ENCODE results near the gene CCM2.

The CCM2 gene

DNA sequence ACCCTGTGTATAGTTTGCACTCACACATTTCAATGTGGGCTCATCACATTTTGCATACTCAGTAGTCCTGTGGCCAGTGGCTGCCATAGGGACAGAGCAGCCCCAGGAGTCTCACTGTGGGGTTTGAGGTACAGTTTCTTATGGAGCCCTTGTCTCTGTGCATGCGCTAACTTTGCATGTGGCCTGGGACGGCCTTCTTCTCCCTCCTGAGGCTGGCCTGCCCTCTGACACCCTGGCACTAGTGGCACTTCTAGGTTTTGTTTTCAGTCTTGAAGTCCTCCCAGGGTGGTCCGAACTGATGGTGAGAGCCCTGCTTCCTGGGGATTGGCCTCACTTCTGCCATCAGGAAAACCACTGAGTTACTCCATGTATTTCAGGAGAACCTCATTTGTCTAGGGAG is 67.6 kb downstream of the CCM2 start:
- no peaks in the 10 kb centered on the region for H3K27me3 ChIP-seq (ENCODE audit: control insufficient read depth, insufficient read depth, low read length)
- H3K36me3 ChIP-seq (ENCODE audit: control insufficient read depth, low read depth, low read length), result peaks cover 25% of the 10 kb centered on the region
- no peaks in the 10 kb centered on the region for H3K4me1 ChIP-seq (ENCODE audit: control insufficient read depth, low read depth, low read length)

DNA sequence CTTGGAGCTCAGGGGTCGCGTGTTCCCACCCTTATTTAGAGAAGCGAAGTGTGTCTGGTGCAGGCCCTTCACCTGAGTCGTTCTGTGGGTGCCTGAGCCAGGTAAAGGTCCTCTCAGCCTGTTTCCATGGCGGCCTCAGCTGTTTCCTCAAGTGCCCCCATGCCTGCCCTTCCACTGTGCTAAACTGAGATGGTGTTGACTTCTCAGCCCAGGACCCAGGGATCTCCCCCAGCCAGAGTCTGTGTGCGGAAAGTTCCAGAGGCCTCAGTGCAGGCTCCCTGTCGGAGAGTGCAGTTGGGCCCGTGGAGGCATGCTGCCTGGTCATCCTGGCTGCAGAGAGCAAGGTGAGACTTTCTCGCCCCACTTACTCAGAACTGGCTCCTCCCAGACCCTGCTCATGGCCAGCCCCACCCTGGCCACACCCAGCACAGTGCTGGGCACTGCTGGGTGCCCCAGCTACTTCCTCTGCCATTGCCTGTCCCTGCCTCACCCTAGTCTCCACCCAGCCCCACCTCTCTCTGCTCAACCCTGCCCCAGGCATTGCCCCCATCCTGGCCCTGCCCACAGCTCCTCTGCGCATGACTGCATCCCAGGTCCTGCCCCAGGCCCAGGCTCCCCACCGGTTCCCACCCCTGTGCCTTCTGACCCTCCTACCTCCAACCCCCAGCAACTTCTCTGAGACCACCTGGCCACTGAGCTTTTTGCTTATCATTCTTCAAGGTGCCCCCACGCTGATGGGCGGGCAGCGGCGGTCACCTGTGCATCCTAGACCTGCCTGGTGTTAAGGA is 68.4 kb downstream of the CCM2 start:
- no peaks in the 10 kb centered on the region for H3K9me3 ChIP-seq (ENCODE audit: control insufficient read depth, low read depth, low read length)
- no peaks in the 10 kb centered on the region for H3K27me3 ChIP-seq (ENCODE audit: control insufficient read depth, insufficient read depth, low read length)
- H3K4me3 ChIP-seq (ENCODE audit: low read length), result no peak overlapping the region
- H3K27ac ChIP-seq (ENCODE audit: low read length), result no peak overlapping the region
- H3K9ac ChIP-seq (ENCODE audit: low read length), result no peak overlapping the region
- H3K4me1 ChIP-seq (ENCODE audit: control insufficient read depth, low read depth, low read length), result no peaks in the 10 kb centered on the region
- peaks cover 33% of the 10 kb centered on the region for H3K36me3 ChIP-seq (ENCODE audit: control insufficient read depth, low read depth, low read length)

More for the DNA sequence above, 67.6 kb downstream of the CCM2 start:
- H3K27ac ChIP-seq (ENCODE audit: low read length), result no peak overlapping the region
- H3K4me3 ChIP-seq (ENCODE audit: low read length), result no peak overlapping the region
- no peak overlapping the region for H3K9ac ChIP-seq (ENCODE audit: low read length)
- H3K9me3 ChIP-seq (ENCODE audit: control insufficient read depth, low read depth, low read length), result no peaks in the 10 kb centered on the region

DNA sequence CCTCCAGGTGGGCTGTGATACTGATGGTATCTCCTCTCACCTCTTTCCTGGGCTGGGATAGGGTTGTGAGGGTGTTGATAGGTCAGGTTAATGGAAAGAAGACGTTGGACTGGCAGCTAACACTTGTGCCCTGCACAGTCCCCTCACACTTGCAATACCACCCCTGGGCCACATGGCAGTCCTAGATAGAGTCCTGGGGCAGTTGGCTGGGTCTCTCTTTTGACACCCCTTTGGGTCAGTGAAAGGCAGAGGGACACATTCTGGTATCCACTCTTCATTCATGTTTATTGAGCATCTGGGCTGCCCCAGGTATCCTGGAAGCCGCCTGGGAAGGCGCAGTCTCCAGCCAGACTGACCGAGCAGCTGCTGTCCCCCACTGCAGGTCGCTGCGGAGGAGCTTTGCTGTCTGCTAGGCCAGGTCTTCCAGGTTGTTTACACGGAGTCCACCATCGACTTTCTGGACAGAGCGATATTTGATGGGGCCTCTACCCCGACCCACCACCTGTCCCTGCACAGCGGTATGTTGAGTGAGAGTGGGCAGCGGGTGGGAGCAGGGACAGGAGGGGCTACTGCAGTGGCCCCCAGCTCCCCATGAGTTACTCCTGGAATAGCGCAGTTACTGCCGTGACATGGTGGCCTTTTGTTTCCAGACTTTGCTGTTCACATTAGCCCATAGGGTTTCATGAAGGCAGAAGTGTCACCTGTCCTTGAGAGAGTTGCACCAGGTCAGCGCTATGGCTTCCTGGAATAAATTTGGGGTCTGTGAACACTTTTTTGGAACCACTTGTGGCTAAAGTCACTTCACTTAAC is 69.6 kb downstream of the CCM2 start:
- no peaks in the 10 kb centered on the region for H3K27me3 ChIP-seq (ENCODE audit: control insufficient read depth, insufficient read depth, low read length)
- H3K9me3 ChIP-seq (ENCODE audit: control insufficient read depth, low read depth, low read length), result no peaks in the 10 kb centered on the region
- no peaks in the 10 kb centered on the region for H3K4me1 ChIP-seq (ENCODE audit: control insufficient read depth, low read depth, low read length)
- no peak overlapping the region for H3K27ac ChIP-seq (ENCODE audit: low read length)
- peaks cover 31% of the 10 kb centered on the region for H3K36me3 ChIP-seq (ENCODE audit: control insufficient read depth, low read depth, low read length)
- no peak overlapping the region for H3K4me3 ChIP-seq (ENCODE audit: low read length)
- no peak overlapping the region for H3K9ac ChIP-seq (ENCODE audit: low read length)

DNA sequence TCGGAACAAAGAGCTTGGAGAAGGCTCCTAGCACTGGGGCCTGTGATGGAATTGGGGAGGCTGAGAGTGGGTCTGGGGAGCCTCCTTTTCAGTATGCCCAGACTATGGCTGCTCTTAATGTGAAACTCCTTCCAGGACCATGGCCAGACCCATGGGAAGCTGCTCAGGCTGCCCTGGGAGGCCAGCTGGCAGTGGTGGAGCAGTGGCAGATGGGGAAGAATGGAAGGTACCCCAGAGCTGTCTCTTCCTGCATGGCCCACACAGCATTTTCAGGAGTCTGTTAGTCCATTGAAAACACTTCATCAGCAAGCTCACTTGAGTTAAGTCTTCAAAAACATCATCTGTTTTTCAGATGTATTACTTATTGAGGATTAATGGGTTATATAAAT is 70.2 kb downstream of the CCM2 start:
- H3K4me1 ChIP-seq (ENCODE audit: control insufficient read depth, low read depth, low read length), result no peaks in the 10 kb centered on the region
- no peaks in the 10 kb centered on the region for H3K9me3 ChIP-seq (ENCODE audit: control insufficient read depth, low read depth, low read length)
- H3K27me3 ChIP-seq (ENCODE audit: control insufficient read depth, insufficient read depth, low read length), result no peaks in the 10 kb centered on the region
- peaks cover 34% of the 10 kb centered on the region for H3K36me3 ChIP-seq (ENCODE audit: control insufficient read depth, low read depth, low read length)
- H3K4me3 ChIP-seq (ENCODE audit: low read length), result no peak overlapping the region
- no peak overlapping the region for H3K27ac ChIP-seq (ENCODE audit: low read length)
- H3K9ac ChIP-seq (ENCODE audit: low read length), result no peak overlapping the region

DNA sequence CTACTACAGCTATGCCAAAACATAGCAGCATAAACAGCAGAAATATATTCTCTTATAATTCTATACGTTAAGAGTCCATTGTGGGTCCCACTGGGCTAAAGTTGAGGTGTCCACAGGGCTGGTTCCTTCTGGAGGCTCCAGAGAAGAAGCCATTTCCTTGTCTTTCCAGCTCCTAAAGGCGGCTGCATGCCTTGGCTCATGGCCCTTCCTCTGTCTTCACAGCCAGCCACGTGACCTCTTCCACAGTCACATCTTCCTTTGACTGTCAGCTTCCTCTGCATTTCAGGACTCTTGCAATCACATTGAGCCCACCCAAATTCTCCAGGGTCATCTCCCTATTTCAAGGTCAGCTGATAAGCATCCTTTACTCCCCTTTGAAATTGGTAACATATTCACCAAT is 71.5 kb downstream of the CCM2 start:
- H3K4me3 ChIP-seq (ENCODE audit: low read length), result no peak overlapping the region
- H3K9ac ChIP-seq (ENCODE audit: low read length), result no peak overlapping the region
- H3K4me1 ChIP-seq (ENCODE audit: control insufficient read depth, low read depth, low read length), result no peaks in the 10 kb centered on the region
- H3K36me3 ChIP-seq (ENCODE audit: control insufficient read depth, low read depth, low read length), result peaks cover 40% of the 10 kb centered on the region
- no peak overlapping the region for H3K27ac ChIP-seq (ENCODE audit: low read length)
- H3K27me3 ChIP-seq (ENCODE audit: control insufficient read depth, insufficient read depth, low read length), result no peaks in the 10 kb centered on the region
- no peaks in the 10 kb centered on the region for H3K9me3 ChIP-seq (ENCODE audit: control insufficient read depth, low read depth, low read length)

DNA sequence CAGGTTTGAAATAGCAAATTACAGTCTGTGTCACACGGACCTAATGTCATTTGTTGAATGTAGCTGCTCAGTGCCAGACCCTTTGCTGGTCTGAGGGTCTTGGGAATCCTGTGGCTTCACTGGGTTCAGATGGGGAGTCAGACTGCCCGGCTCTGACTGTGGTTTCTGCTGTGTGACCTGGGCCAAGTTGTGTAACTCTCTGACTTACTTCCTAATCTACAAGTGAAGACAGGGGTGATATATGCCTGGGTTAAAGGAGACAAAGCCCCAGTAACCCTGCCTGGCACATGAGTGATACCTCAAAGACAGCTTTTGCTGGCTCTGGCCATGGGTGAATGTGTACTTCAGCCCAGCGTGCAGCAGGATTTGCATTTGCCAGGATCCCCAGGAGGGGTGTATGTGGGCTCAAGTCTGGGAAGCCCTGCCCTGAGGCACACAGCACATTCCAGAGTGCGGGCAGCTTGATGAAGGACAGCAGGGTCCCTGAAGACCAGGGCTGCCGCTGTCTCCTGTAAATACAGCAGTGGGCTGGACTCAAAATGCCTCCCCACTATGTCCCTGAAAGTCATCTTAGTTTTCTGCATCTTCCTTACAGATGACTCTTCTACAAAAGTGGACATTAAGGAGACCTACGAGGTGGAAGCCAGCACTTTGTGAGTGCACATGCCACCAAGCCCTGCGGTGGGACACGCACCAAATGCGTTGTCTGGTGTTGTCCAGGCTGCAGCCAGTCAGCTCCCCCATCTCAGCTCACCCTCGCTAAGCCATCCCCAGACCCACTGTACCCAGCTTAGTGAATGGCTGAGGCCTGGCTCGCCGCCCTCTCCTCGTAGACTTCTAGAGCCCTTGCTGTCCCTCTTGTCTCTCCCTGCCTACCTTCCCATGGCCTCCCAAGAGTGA is 72.4 kb downstream of the CCM2 start:
- peaks cover 40% of the 10 kb centered on the region for H3K36me3 ChIP-seq (ENCODE audit: control insufficient read depth, low read depth, low read length)
- H3K4me1 ChIP-seq (ENCODE audit: control insufficient read depth, low read depth, low read length), result no peaks in the 10 kb centered on the region
- H3K27ac ChIP-seq (ENCODE audit: low read length), result no peak overlapping the region
- no peak overlapping the region for H3K4me3 ChIP-seq (ENCODE audit: low read length)
- no peak overlapping the region for H3K9ac ChIP-seq (ENCODE audit: low read length)
- no peaks in the 10 kb centered on the region for H3K27me3 ChIP-seq (ENCODE audit: control insufficient read depth, insufficient read depth, low read length)
- H3K9me3 ChIP-seq (ENCODE audit: control insufficient read depth, low read depth, low read length), result no peaks in the 10 kb centered on the region

DNA sequence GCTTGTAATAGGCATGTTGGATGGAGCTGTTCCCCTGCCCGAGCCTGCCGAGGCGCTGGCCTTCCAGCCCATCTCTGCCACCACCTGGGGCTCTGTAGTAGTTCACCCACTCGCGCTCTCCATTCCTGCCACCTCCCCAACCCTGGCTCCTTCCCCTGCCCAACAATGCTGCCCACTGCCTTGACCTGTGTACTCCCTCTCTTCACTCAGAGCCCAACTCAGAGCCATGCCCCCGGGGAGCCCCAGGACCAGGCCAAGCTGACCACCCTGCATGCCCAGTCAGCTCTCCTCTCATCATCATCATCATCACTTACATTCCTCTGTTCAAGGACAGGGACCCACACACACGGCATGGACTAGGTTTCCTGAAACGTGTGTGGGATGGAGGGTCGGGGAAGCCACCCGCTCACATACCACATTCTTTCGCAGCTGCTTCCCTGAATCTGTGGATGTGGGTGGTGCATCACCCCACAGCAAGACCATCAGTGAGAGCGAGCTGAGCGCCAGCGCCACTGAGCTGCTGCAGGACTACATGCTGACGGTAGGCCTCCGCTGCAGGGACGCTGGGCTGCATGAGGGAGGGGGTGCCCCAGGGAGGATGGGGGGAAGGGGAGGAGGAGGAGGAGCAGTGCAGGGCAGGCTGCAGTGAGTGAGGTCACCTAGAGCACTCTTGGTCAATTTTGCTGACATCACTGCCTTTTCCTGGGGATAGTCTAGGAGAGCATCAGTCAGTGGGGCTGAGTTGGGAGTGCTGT is 73.2 kb downstream of the CCM2 start:
- Histone ChIP-seq H3K36me3 (ENCODE audit: control insufficient read depth, low read depth, low read length) (peaks cover 40% of the 10 kb centered on the region), H3K27me3 (ENCODE audit: control insufficient read depth, insufficient read depth, low read length) (no peaks in the 10 kb centered on the region)

DNA sequence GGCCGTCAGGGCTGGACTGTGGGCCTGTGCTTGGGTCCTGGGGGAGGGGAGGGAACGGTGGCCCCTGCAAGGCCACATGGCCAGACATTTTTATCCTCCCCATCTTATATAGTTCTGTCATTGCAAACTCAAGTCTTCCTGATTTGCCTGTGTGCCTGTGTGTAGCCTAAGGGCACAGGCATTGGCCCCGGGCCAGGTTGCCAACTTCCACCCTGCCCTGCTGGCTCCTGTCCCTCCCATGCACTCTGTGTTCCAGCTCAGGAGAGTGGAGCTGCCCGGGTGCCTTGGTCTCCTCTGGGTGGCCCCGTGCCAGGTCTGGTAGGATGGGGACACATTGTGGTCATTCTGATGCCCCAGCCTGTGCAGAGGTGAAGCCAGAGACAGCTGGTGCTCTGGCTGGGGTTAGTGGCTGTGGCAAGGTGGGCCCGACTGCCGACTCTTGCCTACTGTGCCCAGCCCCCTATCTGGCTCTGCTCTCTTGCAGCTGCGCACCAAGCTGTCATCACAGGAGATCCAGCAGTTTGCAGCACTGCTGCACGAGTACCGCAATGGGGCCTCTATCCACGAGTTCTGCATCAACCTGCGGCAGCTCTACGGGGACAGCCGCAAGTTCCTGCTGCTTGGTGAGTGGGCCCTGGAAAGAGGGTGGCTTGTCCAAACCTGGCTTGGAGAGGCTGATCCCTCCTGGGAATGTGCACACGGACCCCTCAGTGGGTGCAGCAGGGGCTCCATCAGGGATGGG is 74.0 kb downstream of the CCM2 start:
- Histone ChIP-seq H3K4me1 (ENCODE audit: control insufficient read depth, low read depth, low read length) (no peaks in the 10 kb centered on the region), H3K27me3 (ENCODE audit: control insufficient read depth, insufficient read depth, low read length) (no peaks in the 10 kb centered on the region), H3K27ac (ENCODE audit: low read length) (no peak overlapping the region), H3K9ac (ENCODE audit: low read length) (no peak overlapping the region), H3K9me3 (ENCODE audit: control insufficient read depth, low read depth, low read length) (no peaks in the 10 kb centered on the region), H3K4me3 (ENCODE audit: low read length) (no peak overlapping the region), H3K36me3 (ENCODE audit: control insufficient read depth, low read depth, low read length) (peaks cover 40% of the 10 kb centered on the region)

More for the DNA sequence above, 73.2 kb downstream of the CCM2 start:
- Histone ChIP-seq H3K9me3 (ENCODE audit: control insufficient read depth, low read depth, low read length) (no peaks in the 10 kb centered on the region), H3K27ac (ENCODE audit: low read length) (no peak overlapping the region), H3K4me1 (ENCODE audit: control insufficient read depth, low read depth, low read length) (no peaks in the 10 kb centered on the region), H3K9ac (ENCODE audit: low read length) (no peak overlapping the region), H3K4me3 (ENCODE audit: low read length) (no peak overlapping the region)

DNA sequence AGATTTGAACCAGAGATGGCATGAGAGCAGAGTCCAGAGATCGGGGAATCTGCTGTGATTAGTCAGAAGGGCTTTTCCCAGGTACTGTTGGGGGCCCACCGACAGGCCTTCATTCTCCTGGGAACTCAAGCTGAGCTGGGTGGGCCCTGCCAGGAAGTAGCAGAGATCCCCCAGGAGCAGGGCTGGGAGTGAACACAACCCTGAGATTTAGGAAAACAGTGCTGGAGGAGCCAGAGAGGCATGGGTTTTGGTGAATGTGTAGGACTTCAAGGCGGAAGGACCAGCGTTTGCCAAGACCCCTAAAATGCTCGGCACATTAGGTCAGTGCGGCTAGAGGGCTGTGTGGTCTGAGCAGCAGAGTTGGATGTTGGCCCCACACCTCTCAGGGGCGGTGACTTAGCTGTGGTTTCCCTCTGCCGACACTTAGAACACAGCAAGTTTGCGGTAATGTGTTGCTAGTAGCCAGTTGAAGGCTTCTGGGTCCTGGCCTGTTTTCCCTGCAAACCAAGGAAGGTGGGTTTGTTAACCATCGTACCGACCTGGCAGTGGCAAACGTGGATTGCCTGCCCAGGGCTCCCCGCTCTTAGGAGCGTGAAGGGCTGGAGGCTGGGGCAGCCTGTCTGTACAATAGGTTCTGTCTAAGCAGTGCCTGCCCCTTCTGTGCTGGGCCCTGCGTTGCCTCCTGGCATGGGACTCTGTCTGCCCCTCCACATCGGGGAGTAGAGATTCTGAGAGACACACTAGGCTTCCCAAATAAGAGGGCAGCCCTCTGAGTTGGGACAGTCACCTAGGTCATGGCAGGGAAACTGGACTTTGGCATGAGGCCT is 74.7 kb downstream of the CCM2 start:
- Histone ChIP-seq H3K27ac (ENCODE audit: low read length) (no peak overlapping the region), H3K27me3 (ENCODE audit: control insufficient read depth, insufficient read depth, low read length) (no peaks in the 10 kb centered on the region), H3K9me3 (ENCODE audit: control insufficient read depth, low read depth, low read length) (no peaks in the 10 kb centered on the region), H3K4me1 (ENCODE audit: control insufficient read depth, low read depth, low read length) (no peaks in the 10 kb centered on the region), H3K36me3 (ENCODE audit: control insufficient read depth, low read depth, low read length) (peaks cover 39% of the 10 kb centered on the region), H3K9ac (ENCODE audit: low read length) (no peak overlapping the region), H3K4me3 (ENCODE audit: low read length) (no peak overlapping the region)

DNA sequence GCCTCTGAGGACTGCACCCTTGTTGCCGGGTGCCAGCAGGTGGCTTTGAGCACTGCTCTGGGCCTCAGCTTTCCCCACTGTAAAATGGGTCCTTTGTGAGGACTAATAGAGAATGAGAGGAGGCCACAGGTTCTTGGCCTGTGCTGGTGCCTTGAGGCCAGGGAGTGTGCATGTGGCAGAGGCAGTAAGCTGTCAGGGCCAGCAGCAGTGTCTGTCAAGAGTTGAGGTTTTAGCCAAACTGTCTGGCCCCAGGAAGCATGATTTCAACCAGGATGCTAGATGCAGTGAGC is 75.3 kb downstream of the CCM2 start:
- Histone ChIP-seq H3K9ac (ENCODE audit: low read length) (no peak overlapping the region), H3K4me1 (ENCODE audit: control insufficient read depth, low read depth, low read length) (no peaks in the 10 kb centered on the region), H3K4me3 (ENCODE audit: low read length) (no peak overlapping the region), H3K36me3 (ENCODE audit: control insufficient read depth, low read depth, low read length) (peaks cover 34% of the 10 kb centered on the region), H3K9me3 (ENCODE audit: control insufficient read depth, low read depth, low read length) (no peaks in the 10 kb centered on the region), H3K27me3 (ENCODE audit: control insufficient read depth, insufficient read depth, low read length) (no peaks in the 10 kb centered on the region), H3K27ac (ENCODE audit: low read length) (no peak overlapping the region)
